GM12878 (cell line): ENCODE results near the gene CCDC107.
"Not testable (repeated sequence)": the region's sequence is repeated elsewhere in the genome, so short reads cannot be mapped to it uniquely, and the experiment has no call there.

Experiments
- CEBPB ChIP-seq, 2 experiments: fragments of 150-350 bp in 1 of 2; IDR thresholded peaks; 2 replicates each; pipeline ENCODE4 v1.6.1; 2012 to 2014; ENCODE audit warnings: low read depth in 2 of 2, low read length in 2 of 2, borderline replicate concordance in 1 of 2, inconsistent platforms in 1 of 2
- CHD1 ChIP-seq: IDR thresholded peaks from 2 replicates; pipeline ENCODE4 v1.6.1; 2012; ENCODE audit warnings: low read depth, low read length, improper control_type of control experiment
- CHD2 ChIP-seq: IDR thresholded peaks from 2 replicates; pipeline ENCODE4 v1.6.1; 2011; ENCODE audit warnings: low read depth, low read length, improper control_type of control experiment, borderline replicate concordance
- CHD4 ChIP-seq: fragments of 200-600 bp; sonication (generic); IDR thresholded peaks from 2 replicates; pipeline ENCODE4 v1.6.1; 2016; ENCODE audit warnings: mild to moderate bottlenecking
- EZH2 ChIP-seq: IDR thresholded peaks from 2 replicates; pipeline ENCODE4 v1.6.1; 2012; ENCODE audit warnings: low read depth, mild to moderate bottlenecking, control low read depth, inconsistent platforms, low read length, borderline replicate concordance; ENCODE audit not compliant: control insufficient read depth
- JUND ChIP-seq: IDR thresholded peaks from 2 replicates; pipeline ENCODE4 v1.6.1; 2012; ENCODE audit warnings: low read depth, mild to moderate bottlenecking, low read length, improper control_type of control experiment, moderate library complexity
- MTA2 ChIP-seq: fragments of 450-650 bp; IDR thresholded peaks from 2 replicates; pipeline ENCODE4 v1.6.1; 2016; ENCODE audit warnings: low read depth, mild to moderate bottlenecking, moderate library complexity
- POLR2AphosphoS2 ChIP-seq: IDR thresholded peaks from 2 replicates; pipeline ENCODE4 v1.6.1; 2011; ENCODE audit warnings: low read depth, mild to moderate bottlenecking, low read length, improper control_type of control experiment, moderate library complexity
- TAF1 ChIP-seq: IDR thresholded peaks from 2 replicates; pipeline ENCODE4 v1.6.1; 2011; ENCODE audit warnings: mild to moderate bottlenecking, low read depth, low read length, borderline replicate concordance
- YY1 ChIP-seq: IDR thresholded peaks from 2 replicates; pipeline ENCODE4 v1.6.1; 2011; ENCODE audit warnings: low read depth, mild to moderate bottlenecking, low read length
- TF ChIP-seq, protein P1 (sequence below): IDR thresholded peaks from 2 replicates; pipeline ENCODE4 v1.6.1; 2011; ENCODE audit warnings: borderline replicate concordance, low read depth, mild to moderate bottlenecking, moderate library complexity, low read length; ENCODE audit not compliant: insufficient read depth, poor library complexity, severe bottlenecking
- TF ChIP-seq, protein P2 (sequence below), 3 experiments: IDR thresholded peaks in 2 of 3; conservative IDR thresholded peaks in 1 of 3; 2 replicates each; pipeline ENCODE4 v1.5.1; 2011; ENCODE audit warnings: low read depth in 3 of 3, low read length in 3 of 3, mild to moderate bottlenecking in 3 of 3, control low read depth in 2 of 3, moderate library complexity in 2 of 3, inconsistent platforms in 1 of 3, mixed read lengths in 1 of 3; ENCODE audit not compliant: control insufficient read depth in 2 of 3, insufficient read depth in 1 of 3; ENCODE audit errors: extremely low read depth in 1 of 3
- TF ChIP-seq, protein P3 (sequence below): fragments of 450-650 bp; IDR thresholded peaks from 2 replicates; pipeline ENCODE4 v1.6.1; 2016; ENCODE audit warnings: mild to moderate bottlenecking, moderate library complexity, borderline replicate concordance

DNA sequence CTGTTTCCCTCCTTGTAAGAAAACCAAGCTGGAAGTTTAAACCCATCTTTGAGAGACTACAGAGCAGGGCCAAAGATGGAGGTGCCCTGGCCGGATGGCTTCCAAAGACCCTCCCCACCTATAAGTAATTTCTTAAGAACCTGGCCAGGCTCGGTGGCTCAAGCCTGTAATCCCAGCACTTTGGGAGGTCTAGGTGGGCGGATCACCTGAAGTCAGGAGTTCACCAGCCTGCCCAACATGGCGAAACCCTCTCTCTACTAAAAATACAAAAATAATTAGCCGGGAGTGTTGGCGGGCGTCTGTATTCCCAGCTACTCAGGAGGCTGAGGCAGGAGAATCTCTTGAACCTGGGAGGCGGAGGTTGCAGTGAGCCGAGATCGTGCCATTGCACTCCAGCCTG lies 12.4 kb upstream of the CCDC107 start:
- TF ChIP-seq POLR2AphosphoS2; CHD2; MTA2; CHD4; CHD1; TAF1; EZH2; YY1; JUND; CEBPB (IDR thresholded peaks at IDR 0.05; ENCODE audit: borderline replicate concordance in 1 of 2, low read depth in 2 of 2, low read length in 2 of 2): not testable (repeated sequence)
- TF ChIP-seq, protein P1, sequence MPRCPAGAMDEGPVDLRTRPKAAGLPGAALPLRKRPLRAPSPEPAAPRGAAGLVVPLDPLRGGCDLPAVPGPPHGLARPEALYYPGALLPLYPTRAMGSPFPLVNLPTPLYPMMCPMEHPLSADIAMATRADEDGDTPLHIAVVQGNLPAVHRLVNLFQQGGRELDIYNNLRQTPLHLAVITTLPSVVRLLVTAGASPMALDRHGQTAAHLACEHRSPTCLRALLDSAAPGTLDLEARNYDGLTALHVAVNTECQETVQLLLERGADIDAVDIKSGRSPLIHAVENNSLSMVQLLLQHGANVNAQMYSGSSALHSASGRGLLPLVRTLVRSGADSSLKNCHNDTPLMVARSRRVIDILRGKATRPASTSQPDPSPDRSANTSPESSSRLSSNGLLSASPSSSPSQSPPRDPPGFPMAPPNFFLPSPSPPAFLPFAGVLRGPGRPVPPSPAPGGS = not testable (repeated sequence)
- TF ChIP-seq, protein P2, sequence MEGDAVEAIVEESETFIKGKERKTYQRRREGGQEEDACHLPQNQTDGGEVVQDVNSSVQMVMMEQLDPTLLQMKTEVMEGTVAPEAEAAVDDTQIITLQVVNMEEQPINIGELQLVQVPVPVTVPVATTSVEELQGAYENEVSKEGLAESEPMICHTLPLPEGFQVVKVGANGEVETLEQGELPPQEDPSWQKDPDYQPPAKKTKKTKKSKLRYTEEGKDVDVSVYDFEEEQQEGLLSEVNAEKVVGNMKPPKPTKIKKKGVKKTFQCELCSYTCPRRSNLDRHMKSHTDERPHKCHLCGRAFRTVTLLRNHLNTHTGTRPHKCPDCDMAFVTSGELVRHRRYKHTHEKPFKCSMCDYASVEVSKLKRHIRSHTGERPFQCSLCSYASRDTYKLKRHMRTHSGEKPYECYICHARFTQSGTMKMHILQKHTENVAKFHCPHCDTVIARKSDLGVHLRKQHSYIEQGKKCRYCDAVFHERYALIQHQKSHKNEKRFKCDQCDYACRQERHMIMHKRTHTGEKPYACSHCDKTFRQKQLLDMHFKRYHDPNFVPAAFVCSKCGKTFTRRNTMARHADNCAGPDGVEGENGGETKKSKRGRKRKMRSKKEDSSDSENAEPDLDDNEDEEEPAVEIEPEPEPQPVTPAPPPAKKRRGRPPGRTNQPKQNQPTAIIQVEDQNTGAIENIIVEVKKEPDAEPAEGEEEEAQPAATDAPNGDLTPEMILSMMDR (IDR thresholded peaks at IDR 0.05 in 2 of 3, conservative IDR thresholded peaks at IDR 0.05 in 1 of 3; ENCODE audit: control insufficient read depth in 2 of 3, extremely low read depth in 1 of 3, insufficient read depth in 1 of 3, low read depth in 3 of 3, low read length in 3 of 3) = not testable (repeated sequence)
- TF ChIP-seq, protein P3, sequence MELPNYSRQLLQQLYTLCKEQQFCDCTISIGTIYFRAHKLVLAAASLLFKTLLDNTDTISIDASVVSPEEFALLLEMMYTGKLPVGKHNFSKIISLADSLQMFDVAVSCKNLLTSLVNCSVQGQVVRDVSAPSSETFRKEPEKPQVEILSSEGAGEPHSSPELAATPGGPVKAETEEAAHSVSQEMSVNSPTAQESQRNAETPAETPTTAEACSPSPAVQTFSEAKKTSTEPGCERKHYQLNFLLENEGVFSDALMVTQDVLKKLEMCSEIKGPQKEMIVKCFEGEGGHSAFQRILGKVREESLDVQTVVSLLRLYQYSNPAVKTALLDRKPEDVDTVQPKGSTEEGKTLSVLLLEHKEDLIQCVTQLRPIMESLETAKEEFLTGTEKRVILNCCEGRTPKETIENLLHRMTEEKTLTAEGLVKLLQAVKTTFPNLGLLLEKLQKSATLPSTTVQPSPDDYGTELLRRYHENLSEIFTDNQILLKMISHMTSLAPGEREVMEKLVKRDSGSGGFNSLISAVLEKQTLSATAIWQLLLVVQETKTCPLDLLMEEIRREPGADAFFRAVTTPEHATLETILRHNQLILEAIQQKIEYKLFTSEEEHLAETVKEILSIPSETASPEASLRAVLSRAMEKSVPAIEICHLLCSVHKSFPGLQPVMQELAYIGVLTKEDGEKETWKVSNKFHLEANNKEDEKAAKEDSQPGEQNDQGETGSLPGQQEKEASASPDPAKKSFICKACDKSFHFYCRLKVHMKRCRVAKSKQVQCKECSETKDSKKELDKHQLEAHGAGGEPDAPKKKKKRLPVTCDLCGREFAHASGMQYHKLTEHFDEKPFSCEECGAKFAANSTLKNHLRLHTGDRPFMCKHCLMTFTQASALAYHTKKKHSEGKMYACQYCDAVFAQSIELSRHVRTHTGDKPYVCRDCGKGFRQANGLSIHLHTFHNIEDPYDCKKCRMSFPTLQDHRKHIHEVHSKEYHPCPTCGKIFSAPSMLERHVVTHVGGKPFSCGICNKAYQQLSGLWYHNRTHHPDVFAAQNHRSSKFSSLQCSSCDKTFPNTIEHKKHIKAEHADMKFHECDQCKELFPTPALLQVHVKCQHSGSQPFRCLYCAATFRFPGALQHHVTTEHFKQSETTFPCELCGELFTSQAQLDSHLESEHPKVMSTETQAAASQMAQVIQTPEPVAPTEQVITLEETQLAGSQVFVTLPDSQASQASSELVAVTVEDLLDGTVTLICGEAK = not testable (repeated sequence)
